ENCODE data around the gene NDST1.

NDST1 gene

DNA sequence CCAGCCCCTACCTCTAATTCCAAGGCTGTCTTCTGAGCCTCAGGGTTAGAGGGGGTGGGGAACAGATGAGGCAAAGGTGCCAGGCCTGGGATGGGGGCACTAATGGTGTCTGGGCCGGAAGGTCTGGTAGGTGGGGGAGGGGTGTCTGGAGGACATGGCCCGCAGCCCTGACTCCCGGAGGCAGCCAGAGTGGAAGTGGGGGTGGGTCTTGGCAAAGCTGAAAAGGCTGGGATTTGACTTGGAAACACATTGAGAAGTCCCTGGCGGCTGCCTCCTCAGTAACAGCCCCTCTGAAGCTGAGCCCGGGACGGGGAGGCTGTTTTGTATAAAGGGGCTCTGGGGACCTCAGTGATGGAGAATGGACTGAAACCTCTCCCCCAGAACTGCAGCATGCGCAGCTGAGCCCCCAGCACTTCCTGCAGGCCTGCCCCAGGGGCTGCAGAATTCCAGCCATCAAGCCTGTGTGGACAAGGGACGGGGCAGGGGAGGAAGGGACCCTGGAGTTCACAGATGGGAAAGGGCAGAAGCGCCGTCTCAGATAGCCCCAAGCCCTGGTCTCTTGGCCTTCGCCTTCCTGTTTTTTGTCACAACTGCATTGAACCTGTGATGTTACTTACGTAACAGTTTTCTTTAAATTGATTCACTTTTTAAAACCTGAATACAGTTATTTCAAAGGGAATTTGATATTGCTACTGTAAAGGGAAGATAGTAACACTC, 83.2 kb downstream of the NDST1 start:
- Histone ChIP-seq H3K36me3 (ENCODE audit: control insufficient read depth, low read length) (no peaks in the 10 kb centered on the region), H3K27ac (ENCODE audit: low read depth, low read length) (no peak overlapping the region), H3K27me3 (ENCODE audit: control insufficient read depth, low read length) (no peaks in the 10 kb centered on the region), H3K4me3 (ENCODE audit: low read length) (no peak overlapping the region), H3K79me2 (ENCODE audit: control insufficient read depth, low read length) (no peaks in the 10 kb centered on the region), H3K4me2 (ENCODE audit: low read length) (no peak overlapping the region), H4K20me1 (ENCODE audit: control insufficient read depth, insufficient read depth, low read depth, low read length) (no peaks in the 10 kb centered on the region), H3K4me1 (ENCODE audit: control insufficient read depth, low read length) (no peaks in the 10 kb centered on the region), H3K9me2 (replicated peaks; ENCODE audit: control insufficient read depth, low read length) (no peaks in the 10 kb centered on the region), H3F3A (ENCODE audit: control insufficient read depth, insufficient read depth) (no peaks in the 10 kb centered on the region), H3K9me3 (ENCODE audit: control insufficient read depth, insufficient read depth, low read length) (no peaks in the 10 kb centered on the region)
- TF ChIP-seq EZH2phosphoT487 (IDR thresholded peaks at IDR 0.05; ENCODE audit: borderline replicate concordance, low read length): no peak
- TF ChIP-seq, protein P1, sequence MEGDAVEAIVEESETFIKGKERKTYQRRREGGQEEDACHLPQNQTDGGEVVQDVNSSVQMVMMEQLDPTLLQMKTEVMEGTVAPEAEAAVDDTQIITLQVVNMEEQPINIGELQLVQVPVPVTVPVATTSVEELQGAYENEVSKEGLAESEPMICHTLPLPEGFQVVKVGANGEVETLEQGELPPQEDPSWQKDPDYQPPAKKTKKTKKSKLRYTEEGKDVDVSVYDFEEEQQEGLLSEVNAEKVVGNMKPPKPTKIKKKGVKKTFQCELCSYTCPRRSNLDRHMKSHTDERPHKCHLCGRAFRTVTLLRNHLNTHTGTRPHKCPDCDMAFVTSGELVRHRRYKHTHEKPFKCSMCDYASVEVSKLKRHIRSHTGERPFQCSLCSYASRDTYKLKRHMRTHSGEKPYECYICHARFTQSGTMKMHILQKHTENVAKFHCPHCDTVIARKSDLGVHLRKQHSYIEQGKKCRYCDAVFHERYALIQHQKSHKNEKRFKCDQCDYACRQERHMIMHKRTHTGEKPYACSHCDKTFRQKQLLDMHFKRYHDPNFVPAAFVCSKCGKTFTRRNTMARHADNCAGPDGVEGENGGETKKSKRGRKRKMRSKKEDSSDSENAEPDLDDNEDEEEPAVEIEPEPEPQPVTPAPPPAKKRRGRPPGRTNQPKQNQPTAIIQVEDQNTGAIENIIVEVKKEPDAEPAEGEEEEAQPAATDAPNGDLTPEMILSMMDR (IDR thresholded peaks at IDR 0.05; ENCODE audit: low read depth, low read length, poor library complexity, severe bottlenecking): no peak

DNA sequence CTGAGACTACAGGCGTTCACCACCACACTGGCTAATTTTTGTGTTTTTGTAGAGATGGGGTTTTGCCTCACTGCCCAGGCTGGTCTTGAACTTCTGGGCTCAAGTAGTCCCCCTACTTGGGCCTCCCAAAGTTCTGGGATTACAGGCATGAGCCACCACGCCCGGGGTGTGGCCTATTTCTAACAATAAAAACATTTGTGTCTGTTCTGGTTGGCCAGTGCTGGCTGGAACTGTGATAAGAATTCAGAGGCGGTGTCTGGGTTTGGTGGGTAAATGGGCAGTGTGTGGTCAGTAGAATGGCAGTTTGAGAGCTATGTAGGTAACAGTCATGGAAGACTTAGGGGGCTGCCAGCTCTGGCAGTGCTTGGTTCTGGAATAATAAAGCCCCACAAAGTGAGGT, 85.7 kb downstream of the NDST1 start:
- H3K4me3 ChIP-seq (ENCODE audit: low read length): no peak overlapping the region
- no peaks in the 10 kb centered on the region for H4K20me1 ChIP-seq (ENCODE audit: control insufficient read depth, insufficient read depth, low read depth, low read length)
- H3K4me2 ChIP-seq (ENCODE audit: low read length): no peak overlapping the region
- TF ChIP-seq, protein P1 (IDR thresholded peaks at IDR 0.05; ENCODE audit: low read depth, low read length, poor library complexity, severe bottlenecking): no peak
- TF ChIP-seq EZH2phosphoT487 (IDR thresholded peaks at IDR 0.05; ENCODE audit: borderline replicate concordance, low read length): no peak
- H3K79me2 ChIP-seq (ENCODE audit: control insufficient read depth, low read length): no peaks in the 10 kb centered on the region
- no peak overlapping the region for H3K27ac ChIP-seq (ENCODE audit: low read depth, low read length)
- H3K9me2 ChIP-seq (replicated peaks; ENCODE audit: control insufficient read depth, low read length): no peaks in the 10 kb centered on the region
- H3K9me3 ChIP-seq (ENCODE audit: control insufficient read depth, insufficient read depth, low read length): no peaks in the 10 kb centered on the region
- peaks cover 7% of the 10 kb centered on the region for H3K4me1 ChIP-seq (ENCODE audit: control insufficient read depth, low read length)
- H3K27me3 ChIP-seq (ENCODE audit: control insufficient read depth, low read length): no peaks in the 10 kb centered on the region
- H3F3A ChIP-seq (ENCODE audit: control insufficient read depth, insufficient read depth): no peaks in the 10 kb centered on the region
- H3K36me3 ChIP-seq (ENCODE audit: control insufficient read depth, low read length): no peaks in the 10 kb centered on the region

DNA sequence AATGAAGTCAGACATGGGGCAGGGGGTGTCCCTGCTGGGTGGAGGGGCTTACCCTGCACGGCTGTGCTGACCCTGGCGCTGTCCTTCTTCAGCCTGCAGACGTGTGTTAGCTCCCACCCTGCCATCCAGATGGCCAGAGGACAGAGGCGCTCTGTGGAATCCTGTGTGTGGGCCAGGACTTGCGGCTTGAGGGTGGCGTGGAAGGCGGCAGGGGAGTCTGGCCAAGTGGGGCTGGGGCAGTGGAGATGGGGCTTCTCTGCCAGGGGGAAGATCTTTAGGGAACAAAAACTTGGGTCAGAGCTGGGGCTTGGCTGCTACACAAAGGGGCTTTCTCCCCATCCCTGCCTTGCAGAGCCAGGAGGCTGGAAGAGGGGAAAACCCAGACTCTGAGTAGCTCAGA, 86.1 kb downstream of the NDST1 start:
- Histone ChIP-seq H3K4me2 (ENCODE audit: low read length) (no peak overlapping the region), H4K20me1 (ENCODE audit: control insufficient read depth, insufficient read depth, low read depth, low read length) (no peaks in the 10 kb centered on the region), H3K9me3 (ENCODE audit: control insufficient read depth, insufficient read depth, low read length) (no peaks in the 10 kb centered on the region), H3K4me1 (ENCODE audit: control insufficient read depth, low read length) (peaks cover 7% of the 10 kb centered on the region), H3K36me3 (ENCODE audit: control insufficient read depth, low read length) (no peaks in the 10 kb centered on the region), H3K27me3 (ENCODE audit: control insufficient read depth, low read length) (no peaks in the 10 kb centered on the region), H3K79me2 (ENCODE audit: control insufficient read depth, low read length) (no peaks in the 10 kb centered on the region), H3F3A (ENCODE audit: control insufficient read depth, insufficient read depth) (no peaks in the 10 kb centered on the region), H3K27ac (ENCODE audit: low read depth, low read length) (no peak overlapping the region), H3K4me3 (ENCODE audit: low read length) (no peak overlapping the region), H3K9me2 (replicated peaks; ENCODE audit: control insufficient read depth, low read length) (no peaks in the 10 kb centered on the region)
- TF ChIP-seq EZH2phosphoT487 (IDR thresholded peaks at IDR 0.05; ENCODE audit: borderline replicate concordance, low read length): no peak
- TF ChIP-seq, protein P1 (IDR thresholded peaks at IDR 0.05; ENCODE audit: low read depth, low read length, poor library complexity, severe bottlenecking): no peak
